Fibroblast of mammary gland (primary cell): ENCODE measurements around the gene SERINC1.
"Not testable (repeated sequence)": the region's sequence is repeated elsewhere in the genome, so short reads cannot be mapped to it uniquely, and the experiment has no call there.

Source experiments
- DNase-seq: peaks from one replicate; pipeline ENCODE4 v3.0.0-alpha.2; 2010; ENCODE audit warnings: low read depth
- H3K4me3 ChIP-seq: 2 replicates; pipeline ENCODE4 v1.5.1; 2011; ENCODE audit warnings: low read depth, mild to moderate bottlenecking, low read length, moderate library complexity; ENCODE audit not compliant: control insufficient read depth
- TF ChIP-seq, protein P1 (sequence below): conservative IDR thresholded peaks from 2 replicates; pipeline ENCODE4 v1.5.1; 2011; ENCODE audit warnings: low read depth, low read length, inconsistent platforms; ENCODE audit not compliant: control insufficient read depth, insufficient read depth

The SERINC1 gene

GRCh38 chr6:122471107-122472021, at the start of gene SERINC1:
SERINC1 (minus strand) TSS chr6:122471807; CDS start chr6:122471737, 70 bp downstream.
- TF ChIP-seq, protein P1, sequence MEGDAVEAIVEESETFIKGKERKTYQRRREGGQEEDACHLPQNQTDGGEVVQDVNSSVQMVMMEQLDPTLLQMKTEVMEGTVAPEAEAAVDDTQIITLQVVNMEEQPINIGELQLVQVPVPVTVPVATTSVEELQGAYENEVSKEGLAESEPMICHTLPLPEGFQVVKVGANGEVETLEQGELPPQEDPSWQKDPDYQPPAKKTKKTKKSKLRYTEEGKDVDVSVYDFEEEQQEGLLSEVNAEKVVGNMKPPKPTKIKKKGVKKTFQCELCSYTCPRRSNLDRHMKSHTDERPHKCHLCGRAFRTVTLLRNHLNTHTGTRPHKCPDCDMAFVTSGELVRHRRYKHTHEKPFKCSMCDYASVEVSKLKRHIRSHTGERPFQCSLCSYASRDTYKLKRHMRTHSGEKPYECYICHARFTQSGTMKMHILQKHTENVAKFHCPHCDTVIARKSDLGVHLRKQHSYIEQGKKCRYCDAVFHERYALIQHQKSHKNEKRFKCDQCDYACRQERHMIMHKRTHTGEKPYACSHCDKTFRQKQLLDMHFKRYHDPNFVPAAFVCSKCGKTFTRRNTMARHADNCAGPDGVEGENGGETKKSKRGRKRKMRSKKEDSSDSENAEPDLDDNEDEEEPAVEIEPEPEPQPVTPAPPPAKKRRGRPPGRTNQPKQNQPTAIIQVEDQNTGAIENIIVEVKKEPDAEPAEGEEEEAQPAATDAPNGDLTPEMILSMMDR, result no peak
- H3K4me3 ChIP-seq, result peak within 1 kb of the TSS; percentile 86
- peak; percentile 96 for DNase-seq

- no peak overlapping the region for H3K4me3 ChIP-seq
- TF ChIP-seq, protein P1, result no peak
- no peak for DNase-seq
These were observed 39.8 kb upstream of the SERINC1 start for GRCh38 chr6:122511193-122511924.

DNA sequence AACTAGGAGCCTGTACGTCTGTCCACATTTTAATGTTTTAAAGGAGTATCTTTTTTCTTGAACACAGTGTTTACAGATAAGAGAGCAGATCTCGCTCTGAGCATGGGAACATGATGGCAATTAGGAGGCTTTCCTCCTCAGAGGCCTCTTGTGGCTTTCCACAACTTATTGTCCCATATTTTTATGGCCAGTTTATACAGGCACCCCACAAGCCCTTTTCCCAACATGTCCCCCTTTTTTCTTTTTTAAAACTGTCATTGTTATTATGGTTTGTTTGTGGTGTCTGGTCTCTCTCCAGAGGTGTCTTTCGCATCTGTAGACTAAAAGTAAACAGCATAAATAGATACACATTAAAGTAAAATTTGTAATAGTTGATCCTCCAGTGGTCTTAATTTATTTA, 33.6 kb upstream of the SERINC1 start:
- H3K4me3 ChIP-seq, DNase-seq: not testable (repeated sequence)

- H3K4me3 ChIP-seq, result no peak overlapping the region
- TF ChIP-seq, protein P1, result no peak
- DNase-seq, result no peak
These were observed 29.9 kb upstream of the SERINC1 start for GRCh38 chr6:122501475-122501874.

- TF ChIP-seq, protein P1, result no peak
- DNase-seq, result no peak
- no peak overlapping the region for H3K4me3 ChIP-seq
These were observed 24.0 kb upstream of the SERINC1 start for GRCh38 chr6:122495612-122496011.

GRCh38 chr6:122494665-122495272, 23.2 kb upstream of the SERINC1 start:
- TF ChIP-seq, protein P1, result no peak
- no peak overlapping the region for H3K4me3 ChIP-seq
- no peak for DNase-seq
